ENCODE data around the gene KCTD16. TPM values are rescaled to one million over a fixed set of nuclear protein-coding genes. Genes with fewer than 3 reads are reported as not detected.

KCTD16 gene
- total RNA-seq, 3 donors from 2014 or later = not detected

GRCh38 chr5:144487207-144487606 lies 316.5 kb downstream of the KCTD16 start:
- H3K36me3 Mint-ChIP-seq (ENCODE audit: insufficient read depth) = no peaks in the 10 kb centered on the region
- no peak overlapping the region for H3K4me3 Mint-ChIP-seq
- no peaks in the 10 kb centered on the region for H3K4me1 Mint-ChIP-seq (ENCODE audit: low read depth)
- ATAC-seq (no peak), DNase-seq (no peak)
- peaks cover 7% of the 10 kb centered on the region for H3K9me3 Mint-ChIP-seq
- no peaks in the 10 kb centered on the region for H3K27me3 Mint-ChIP-seq (ENCODE audit: low read depth)

- no peaks in the 10 kb centered on the region for H3K27me3 Mint-ChIP-seq (ENCODE audit: low read depth)
- H3K4me1 Mint-ChIP-seq (ENCODE audit: low read depth) = no peaks in the 10 kb centered on the region
- ATAC-seq = no peak
- H3K36me3 Mint-ChIP-seq (ENCODE audit: insufficient read depth) = no peaks in the 10 kb centered on the region
- H3K4me3 Mint-ChIP-seq = no peak overlapping the region
- H3K9me3 Mint-ChIP-seq = peaks cover 7% of the 10 kb centered on the region
- DNase-seq = no peak
Measured at GRCh38 chr5:144487761-144488160, 317.1 kb downstream of the KCTD16 start.

GRCh38 chr5:144503123-144503522 lies 332.4 kb downstream of the KCTD16 start:
- ATAC-seq (no peak), DNase-seq (no peak)
- Mint-ChIP-seq H3K4me1 (ENCODE audit: low read depth) (no peaks in the 10 kb centered on the region), H3K27me3 (ENCODE audit: low read depth) (no peaks in the 10 kb centered on the region), H3K4me3 (no peak overlapping the region), H3K36me3 (ENCODE audit: insufficient read depth) (no peaks in the 10 kb centered on the region), H3K9me3 (peaks cover 9% of the 10 kb centered on the region)

GRCh38 chr5:144504929-144505577 lies 334.4 kb downstream of the KCTD16 start:
- Mint-ChIP-seq H3K4me3 (no peak overlapping the region), H3K4me1 (ENCODE audit: low read depth) (no peaks in the 10 kb centered on the region), H3K36me3 (ENCODE audit: insufficient read depth) (no peaks in the 10 kb centered on the region), H3K9me3 (peaks cover 3% of the 10 kb centered on the region), H3K27me3 (ENCODE audit: low read depth) (no peaks in the 10 kb centered on the region)
- ATAC-seq (no peak), DNase-seq (no peak)

GRCh38 chr5:144510845-144511579 lies 340.3 kb downstream of the KCTD16 start:
- Mint-ChIP-seq H3K27me3 (ENCODE audit: low read depth) (no peaks in the 10 kb centered on the region), H3K4me3 (no peak overlapping the region), H3K36me3 (ENCODE audit: insufficient read depth) (no peaks in the 10 kb centered on the region), H3K4me1 (ENCODE audit: low read depth) (no peaks in the 10 kb centered on the region), H3K9me3 (peaks cover 14% of the 10 kb centered on the region)
- DNase-seq (no peak), ATAC-seq (no peak)

- ATAC-seq (no peak), DNase-seq (no peak)
- Mint-ChIP-seq H3K4me1 (ENCODE audit: low read depth) (no peaks in the 10 kb centered on the region), H3K4me3 (no peak overlapping the region), H3K9me3 (peaks cover 14% of the 10 kb centered on the region), H3K27me3 (ENCODE audit: low read depth) (no peaks in the 10 kb centered on the region), H3K36me3 (ENCODE audit: insufficient read depth) (no peaks in the 10 kb centered on the region)
Measured at GRCh38 chr5:144511580-144512072, 341.0 kb downstream of the KCTD16 start.

GRCh38 chr5:144522698-144523097 lies 352.0 kb downstream of the KCTD16 start:
- Mint-ChIP-seq H3K36me3 (ENCODE audit: insufficient read depth) (no peaks in the 10 kb centered on the region), H3K9me3 (peaks cover 7% of the 10 kb centered on the region), H3K27me3 (ENCODE audit: low read depth) (no peaks in the 10 kb centered on the region), H3K4me3 (no peak overlapping the region), H3K4me1 (ENCODE audit: low read depth) (no peaks in the 10 kb centered on the region)
- DNase-seq (no peak), ATAC-seq (no peak)

GRCh38 chr5:144525000-144525399 lies 354.3 kb downstream of the KCTD16 start:
- Mint-ChIP-seq H3K9me3 (peaks cover 4% of the 10 kb centered on the region), H3K4me1 (ENCODE audit: low read depth) (no peaks in the 10 kb centered on the region), H3K36me3 (ENCODE audit: insufficient read depth) (no peaks in the 10 kb centered on the region), H3K27me3 (ENCODE audit: low read depth) (no peaks in the 10 kb centered on the region), H3K4me3 (no peak overlapping the region)
- DNase-seq (no peak), ATAC-seq (no peak)

- no peaks in the 10 kb centered on the region for H3K27me3 Mint-ChIP-seq (ENCODE audit: low read depth)
- ATAC-seq (no peak), DNase-seq (no peak)
Measured at GRCh38 chr5:144531188-144531587, 360.5 kb downstream of the KCTD16 start.

More at GRCh38 chr5:144531188-144531587, 360.5 kb downstream of the KCTD16 start:
- Mint-ChIP-seq H3K36me3 (ENCODE audit: insufficient read depth) (no peaks in the 10 kb centered on the region), H3K9me3 (peaks cover 9% of the 10 kb centered on the region), H3K4me1 (ENCODE audit: low read depth) (no peaks in the 10 kb centered on the region), H3K4me3 (no peak overlapping the region)

Other genes with a start within 250 kb of the KCTD16 start
- 10 to 100 TPM; 27.2 to 32.2 (median 30.8) TPM for gene YIPF5, start 214 bp upstream of the KCTD16 start, total RNA-seq